Fibroblast of pulmonary artery (primary cell): Measurements from ENCODE around the gene TRIM38.
"Not testable (repeated sequence)": the region's sequence is repeated elsewhere in the genome, so short reads cannot be mapped to it uniquely, and the experiment has no call there.

Experiments used
- DNase-seq: peaks from one replicate; pipeline ENCODE4 v3.0.0-alpha.2; 2010; ENCODE audit warnings: low read depth
- H3K4me3 ChIP-seq: replicated peaks from 2 replicates; pipeline ENCODE4 v1.5.1; 2011; ENCODE audit warnings: low read depth, mild to moderate bottlenecking, control low read depth, low read length, moderate library complexity
- CTCF ChIP-seq: IDR thresholded peaks from 2 replicates; pipeline ENCODE4 v1.5.1; 2011; ENCODE audit warnings: mild to moderate bottlenecking, control low read depth, low read length, inconsistent platforms; ENCODE audit errors: missing control alignments

TRIM38 gene

DNA sequence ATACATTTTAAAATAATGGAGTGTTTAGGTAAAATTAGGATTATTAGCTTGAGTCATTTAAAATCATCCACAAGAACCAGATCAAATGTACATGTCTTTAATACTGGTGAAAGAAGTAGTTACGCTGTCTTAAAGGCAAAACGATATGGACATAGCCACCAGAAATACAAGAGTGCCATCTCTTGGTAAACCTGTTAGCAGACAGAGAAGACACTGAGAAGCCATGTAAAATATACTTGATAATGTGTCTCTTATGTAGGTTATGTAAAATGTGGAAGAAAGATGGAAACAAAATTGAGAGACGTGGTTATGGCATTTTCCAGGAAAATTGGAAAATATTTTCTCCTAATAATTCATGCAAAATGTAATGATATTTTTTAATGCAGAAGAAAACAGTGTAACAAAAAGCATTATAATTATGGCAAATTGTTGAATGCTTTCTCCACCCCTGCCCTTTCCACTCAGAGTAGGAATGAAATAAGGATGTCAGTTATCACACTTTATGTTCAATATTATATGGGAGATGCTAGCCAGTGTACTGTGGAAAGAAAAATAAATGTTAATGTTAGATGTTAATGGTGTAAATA lies 19.9 kb upstream of the TRIM38 start:
- peak; percentile 66 for TF ChIP-seq CTCF
- peak; percentile 74 for DNase-seq
- H3K4me3 ChIP-seq, result no peak overlapping the region

DNA sequence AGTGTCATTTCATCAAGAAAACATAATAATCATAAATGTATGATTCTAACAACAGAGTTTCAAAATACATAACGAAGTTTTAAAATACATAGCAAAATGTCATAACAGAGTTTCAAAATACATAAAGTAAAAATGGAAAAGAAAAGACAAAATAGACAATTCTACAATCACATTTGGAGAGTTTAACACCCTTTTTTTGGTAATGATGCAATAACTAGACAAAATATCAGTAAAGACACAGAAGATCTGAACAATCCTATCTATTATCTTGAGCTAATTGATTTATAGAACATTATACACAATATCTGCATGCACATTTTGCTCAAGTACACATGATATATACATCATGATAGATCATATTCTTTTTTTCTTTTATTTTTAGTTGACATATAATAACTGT lies 18.7 kb upstream of the TRIM38 start:
- TF ChIP-seq CTCF, result no peak

DNA sequence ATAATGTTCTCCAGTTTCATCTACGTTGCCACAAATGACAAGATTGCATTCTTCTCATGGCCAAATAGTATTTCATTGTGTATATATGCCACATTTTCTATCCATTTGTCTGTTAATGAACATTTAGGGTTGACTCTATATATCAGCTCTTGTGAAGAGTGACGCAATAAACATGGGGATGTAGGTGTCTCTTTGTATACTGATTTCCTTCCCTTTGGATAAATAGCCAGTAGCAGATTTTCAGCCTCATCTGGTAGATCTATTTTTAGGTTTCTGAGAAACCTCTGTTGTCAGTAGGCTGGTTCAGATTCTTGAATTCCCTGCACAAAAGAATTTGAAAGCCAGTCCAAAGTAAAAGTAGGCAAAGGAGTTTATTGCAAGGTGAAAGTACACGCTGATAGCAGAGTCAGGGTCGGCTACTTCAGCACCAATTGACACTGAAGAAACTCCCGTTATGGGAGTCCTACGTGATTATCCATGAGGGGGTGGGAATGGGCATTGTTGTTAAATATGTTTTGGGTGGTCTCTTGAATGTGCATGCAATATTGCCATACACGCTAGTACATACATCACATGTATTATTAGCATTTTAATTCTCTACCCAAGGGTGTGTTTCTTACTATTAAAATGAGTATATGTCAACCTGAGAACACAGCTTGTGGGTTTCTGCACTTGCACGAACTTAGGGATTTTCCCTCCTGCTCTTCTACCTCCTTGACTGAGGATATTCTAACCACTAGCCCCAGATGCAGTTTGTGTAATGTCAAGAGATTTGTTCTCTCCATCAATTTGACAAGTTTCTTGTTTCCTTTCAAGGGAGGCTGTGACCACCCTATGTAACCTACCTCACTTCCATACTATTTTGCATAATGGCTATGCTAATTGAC lies 17.7 kb upstream of the TRIM38 start:
- no peak for DNase-seq
- TF ChIP-seq CTCF, result no peak
- no peak overlapping the region for H3K4me3 ChIP-seq

More for the DNA sequence above, 18.7 kb upstream of the TRIM38 start:
- no peak overlapping the region for H3K4me3 ChIP-seq
- DNase-seq, result no peak

DNA sequence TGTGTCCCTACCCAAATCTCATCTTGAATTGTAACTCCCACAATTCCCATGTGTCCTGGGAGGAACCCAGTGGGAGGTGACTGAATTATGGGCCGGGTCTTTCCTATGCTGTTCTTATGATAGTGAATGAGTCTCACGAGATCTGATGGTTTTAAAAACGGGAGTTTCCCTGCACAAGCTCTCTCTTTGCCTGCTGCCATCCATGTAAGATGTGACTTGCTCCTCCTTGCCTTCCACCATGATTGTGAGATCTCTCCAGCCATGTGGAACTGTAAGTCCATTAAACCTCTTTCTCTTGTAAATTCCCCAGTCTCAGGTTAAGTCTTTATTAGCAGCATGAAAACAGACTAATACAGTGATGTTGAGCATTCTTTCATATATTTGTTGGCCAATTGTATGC lies 16.9 kb upstream of the TRIM38 start:
- H3K4me3 ChIP-seq, DNase-seq: not testable (repeated sequence)

DNA sequence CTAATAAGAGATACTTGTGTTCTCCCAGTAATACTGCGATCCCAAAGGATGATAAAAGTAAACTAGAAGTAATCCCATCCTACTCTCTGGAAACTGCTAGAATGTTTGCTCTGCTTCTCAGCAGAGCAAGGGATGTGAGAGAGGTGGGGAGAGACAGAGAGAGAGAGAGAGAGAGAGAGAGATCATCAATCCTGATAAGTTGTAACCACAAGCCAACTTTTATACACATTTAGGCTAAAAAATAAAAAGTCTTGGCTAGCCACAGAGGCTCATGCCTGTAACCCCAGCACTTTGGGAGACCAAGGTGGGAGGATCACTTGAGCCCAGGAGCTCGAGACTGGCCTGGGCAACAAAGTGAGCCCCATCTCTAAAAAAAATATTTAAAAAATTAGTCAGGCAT lies 16.0 kb upstream of the TRIM38 start:
- no peak for TF ChIP-seq CTCF
- DNase-seq, result no peak
- no peak overlapping the region for H3K4me3 ChIP-seq

DNA sequence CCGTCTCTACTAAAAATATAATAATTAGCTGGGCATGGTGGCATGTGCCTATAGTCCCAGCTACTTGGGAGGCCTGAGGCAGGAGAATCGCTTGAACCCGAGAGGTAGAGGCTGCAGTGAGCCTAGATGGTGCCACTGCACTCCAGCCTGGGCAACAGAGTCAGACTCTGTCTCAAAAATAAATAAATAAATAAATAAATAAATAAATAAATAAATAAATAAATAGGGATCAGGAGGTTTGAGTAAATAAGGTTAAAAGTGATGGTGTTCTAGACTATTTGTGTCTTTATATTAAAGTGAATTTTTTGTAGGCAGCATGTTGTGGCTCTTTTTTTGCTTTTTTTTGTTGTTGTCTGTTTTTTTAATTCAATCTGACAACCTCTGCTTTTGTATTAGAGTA lies 15.1 kb upstream of the TRIM38 start:
- not testable (repeated sequence) for H3K4me3 ChIP-seq, DNase-seq

GRCh38 chr6:25949695-25950094 lies 12.9 kb upstream of the TRIM38 start:
- no peak for DNase-seq
- TF ChIP-seq CTCF, result no peak

GRCh38 chr6:25950297-25950696 lies 12.3 kb upstream of the TRIM38 start:
- H3K4me3 ChIP-seq, result no peak overlapping the region
- DNase-seq, result no peak
- TF ChIP-seq CTCF, result no peak

More at GRCh38 chr6:25949695-25950094, 12.9 kb upstream of the TRIM38 start:
- no peak overlapping the region for H3K4me3 ChIP-seq
